A549 treated with RU486 at 1 μM for 4 hours (cell line): ENCODE measurements around the gene CLCNKA. TPM values are rescaled to one million over a fixed set of nuclear protein-coding genes. Genes with fewer than 3 reads are reported as not detected.

Experiments
- total RNA-seq: library from RNA; stranded (reverse); fragments of 200-300 nt; extraction: Qiagen RNA extraction; gene quantifications from 5 replicates; pipeline ENCODE4 v1.2.3, GENCODE V29; 2022; ENCODE audit warnings: low read depth

CLCNKA gene
- total RNA-seq, result 0.05 to 0.19 TPM in 2 of 5 replicates, not detected in the others

GRCh38 chr1:16021681-16022080 is at the start of gene CLCNKA:
TSS of gene CLCNKA (plus strand) at chr1:16022036. CDS start at chr1:16022620, 584 bp downstream.

DNA sequence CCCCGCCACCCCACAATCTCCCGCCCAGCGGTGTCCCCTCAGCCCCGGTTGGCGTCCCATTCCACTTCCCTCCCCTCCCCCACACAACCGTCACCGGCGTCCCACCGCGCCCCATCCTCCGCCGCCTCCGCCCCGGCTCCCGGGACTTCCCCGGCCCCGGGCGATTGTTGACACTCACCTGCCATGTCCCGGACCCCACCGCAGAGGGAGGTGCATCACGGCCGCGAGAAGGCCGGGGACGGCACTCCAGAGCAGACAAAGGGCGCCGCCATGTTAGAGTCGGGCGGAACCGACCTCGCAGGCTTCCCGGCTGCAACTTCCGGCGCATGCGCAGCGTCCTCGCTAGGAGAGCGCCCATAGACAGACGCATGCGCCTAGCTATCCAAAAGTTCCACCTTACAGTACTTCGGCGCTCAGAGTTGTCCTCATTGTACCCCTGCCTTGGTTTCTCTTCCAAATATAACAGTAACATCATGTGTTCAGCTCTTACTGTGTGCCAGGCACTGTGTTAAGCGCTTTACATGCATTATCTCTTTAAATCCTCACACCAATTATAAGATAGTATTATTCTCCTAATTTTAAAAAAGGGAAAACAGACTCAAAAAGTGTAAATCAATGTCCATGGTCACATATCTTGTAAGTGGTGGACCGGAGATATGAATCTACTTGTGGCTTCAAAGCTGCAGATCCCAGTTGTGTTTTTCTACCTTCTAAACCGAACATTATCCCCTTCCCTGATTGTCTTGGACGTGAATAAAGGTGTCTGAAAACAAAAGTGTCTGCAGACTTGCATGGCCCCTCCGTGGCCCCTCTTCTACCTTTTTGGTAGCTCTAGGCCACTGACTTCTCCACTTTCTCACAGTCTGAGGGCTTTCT is 45.8 kb upstream of the CLCNKA start, which contains the start of gene ZBTB17:
Gene ZBTB17 (minus strand): TSS at position 297 of the 876 bp plus-strand sequence. CDS start 27,606 bp downstream, outside the sequence.

DNA sequence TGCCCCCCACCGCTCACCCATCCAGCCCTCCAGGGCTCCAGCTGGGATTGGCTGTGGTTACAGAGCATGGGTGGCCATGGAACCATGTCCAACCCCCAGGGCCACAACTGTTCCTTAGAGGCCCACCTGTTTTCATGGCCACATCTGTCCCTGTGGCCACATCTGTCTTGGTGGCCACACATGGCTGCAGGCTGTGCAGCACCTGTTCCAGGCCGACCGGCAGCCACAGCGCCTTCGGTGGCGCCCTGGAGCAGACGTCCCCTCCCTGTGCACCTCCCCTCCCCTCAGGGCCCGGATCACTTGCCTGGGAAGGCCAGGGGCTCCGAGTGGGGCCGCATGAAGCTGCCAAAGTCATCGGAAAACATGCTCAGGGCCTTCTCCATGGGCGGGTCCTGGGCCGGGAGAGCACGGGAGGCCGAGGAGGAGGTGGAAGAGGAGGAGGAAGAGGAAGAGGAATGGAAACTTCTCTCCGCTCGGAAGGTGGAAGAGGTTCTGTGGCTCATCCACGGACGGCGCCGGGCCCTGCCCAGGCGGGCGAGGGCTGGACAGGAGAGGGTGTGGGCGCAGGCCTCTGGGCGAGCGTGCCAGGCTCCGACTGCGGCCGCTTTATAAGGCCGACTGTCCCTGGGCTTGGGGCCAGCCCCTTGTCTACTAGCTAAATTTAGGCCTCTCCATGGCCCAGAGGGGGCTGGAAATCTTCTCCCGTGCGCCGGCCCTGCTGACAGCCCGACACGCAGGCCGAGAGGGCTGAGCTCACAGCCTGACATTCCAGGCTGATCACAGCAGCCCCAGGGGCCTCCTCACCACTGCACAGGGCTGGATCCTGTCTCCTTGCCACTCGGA is 4.2 kb upstream of the CLCNKA start, which contains the start of gene HSPB7:
Gene HSPB7 (minus strand): TSS at position 583 of the 843 bp plus-strand sequence. CDS start 80 bp downstream, at position 503.

GRCh38 chr1:16043521-16043920 is 21.7 kb downstream of the CLCNKA start, which contains the start of gene CLCNKB:
TSS of gene CLCNKB (plus strand) at chr1:16043782. CDS start at chr1:16044493, 711 bp downstream.

DNA sequence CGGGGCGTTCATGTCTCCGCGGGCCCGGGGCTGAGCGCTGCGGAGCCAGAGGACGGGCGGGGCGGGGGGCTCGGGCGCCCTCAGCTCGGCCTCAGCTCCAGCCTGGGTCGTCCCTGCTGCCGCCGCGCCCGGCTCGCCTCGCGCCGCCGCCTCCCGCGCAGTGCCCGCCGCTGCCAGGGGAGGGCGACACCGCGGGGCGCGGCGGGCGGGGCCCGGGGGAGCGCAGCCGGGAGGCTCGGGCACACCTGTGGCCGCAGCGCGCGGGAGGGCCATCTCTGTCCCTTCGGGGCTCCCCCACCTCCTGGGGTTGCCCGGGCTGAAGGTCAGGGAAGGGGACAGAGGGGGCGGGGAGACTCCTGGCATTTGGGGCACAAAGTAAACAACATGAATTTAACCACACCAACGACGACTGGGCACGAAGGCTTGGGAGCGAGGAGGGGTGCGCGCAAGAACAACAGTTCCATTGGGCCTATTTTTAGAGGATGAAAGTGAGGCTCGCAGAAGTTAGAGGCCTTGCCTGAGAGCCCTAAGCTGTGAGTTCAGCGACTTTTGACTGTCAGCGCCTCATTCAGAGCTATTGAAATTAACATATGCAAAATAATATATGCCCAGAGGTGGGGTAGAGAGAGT is 51.8 kb downstream of the CLCNKA start, which contains the start of gene FAM131C:
Gene FAM131C (minus strand): TSS at position 162 of the 630 bp plus-strand sequence. CDS start 209 bp downstream, outside the sequence.

Other genes starting within 250 kb of the CLCNKA start
- 5.8 to 9.1 TPM (median 7.7 TPM) in 5 replicates for gene UQCRHL, start 214.4 kb upstream of the CLCNKA start, total RNA-seq
- gene SPEN, start 174.3 kb upstream of the CLCNKA start, total RNA-seq, result 38.7 to 41.6 TPM (median 40.3 TPM) in 5 replicates
- 9.7 to 15.8 TPM (median 12.1 TPM) in 5 replicates for gene ZBTB17, start 45.9 kb upstream of the CLCNKA start, total RNA-seq
- gene SRARP, start 17.8 kb upstream of the CLCNKA start, total RNA-seq, result not detected in 5 replicates
- not detected in 5 replicates for gene HSPB7, start 4.0 kb upstream of the CLCNKA start, total RNA-seq
- 0.07 to 0.08 TPM in 2 of 5 replicates, not detected in the others for gene CLCNKB, start 21.7 kb downstream of the CLCNKA start, total RNA-seq
- gene FAM131C, start 51.6 kb downstream of the CLCNKA start, total RNA-seq, result 10.8 to 19.2 TPM (median 15.8 TPM) in 5 replicates
- gene EPHA2, start 134.0 kb downstream of the CLCNKA start, total RNA-seq, result 95.0 to 145 TPM (median 135 TPM) in 5 replicates
- 4.8 to 7.2 TPM (median 6.6 TPM) in 5 replicates for gene ARHGEF19, start 190.6 kb downstream of the CLCNKA start, total RNA-seq
- 1.9 to 3.3 TPM (median 2.8 TPM) in 5 replicates for gene CPLANE2, start 215.1 kb downstream of the CLCNKA start, total RNA-seq